GM23248 (cell line): Measurements from ENCODE around the gene NFKBIB. TPM values are rescaled to one million over a fixed set of nuclear protein-coding genes. Genes with fewer than 3 reads are reported as not detected.

Experiments
- DNase-seq: peaks from one replicate; pipeline ENCODE4 v3.0.0-alpha.2; 2015
- H2AFZ ChIP-seq: fragments of 200-600 bp; sonication (generic); 2 replicates; pipeline ENCODE4 v1.6.1; 2016; ENCODE audit warnings: antibody characterized with exemption
- H3F3A ChIP-seq: fragments of 200-600 bp; sonication (generic); 2 replicates; pipeline ENCODE4 v1.6.1; 2016; ENCODE audit warnings: mild to moderate bottlenecking, antibody characterized with exemption, mixed run types; ENCODE audit not compliant: insufficient read depth
- H3K27ac ChIP-seq: fragments of 200-600 bp; sonication (generic); 2 replicates; pipeline ENCODE4 v1.5.1; 2016; ENCODE audit warnings: mild to moderate bottlenecking
- H3K27me3 ChIP-seq: fragments of 200-600 bp; sonication (generic); replicated peaks from 2 replicates; pipeline ENCODE4 v1.6.1; 2016; ENCODE audit warnings: mild to moderate bottlenecking; ENCODE audit not compliant: insufficient read depth
- H3K36me3 ChIP-seq: fragments of 200-600 bp; sonication (generic); 2 replicates; pipeline ENCODE4 v1.6.1; 2016; ENCODE audit warnings: low read depth, mild to moderate bottlenecking
- H3K4me1 ChIP-seq: fragments of 200-600 bp; sonication (generic); 2 replicates; pipeline ENCODE4 v1.6.1; 2016; ENCODE audit warnings: mild to moderate bottlenecking; ENCODE audit not compliant: insufficient read depth
- H3K4me2 ChIP-seq: fragments of 200-600 bp; sonication (generic); one replicate; pipeline ENCODE4 v1.6.1; 2016; ENCODE audit warnings: mild to moderate bottlenecking; ENCODE audit not compliant: unreplicated experiment
- H3K4me3 ChIP-seq: fragments of 200-600 bp; sonication (generic); 2 replicates; pipeline ENCODE4 v1.5.1; 2016; ENCODE audit warnings: mild to moderate bottlenecking
- H3K79me2 ChIP-seq: fragments of 200-600 bp; sonication (generic); 2 replicates; pipeline ENCODE4 v1.6.1; 2016; ENCODE audit warnings: mild to moderate bottlenecking; ENCODE audit not compliant: insufficient read depth
- H3K9ac ChIP-seq: fragments of 200-600 bp; sonication (generic); 2 replicates; pipeline ENCODE4 v1.6.1; 2016; ENCODE audit warnings: mild to moderate bottlenecking
- H3K9me2 ChIP-seq: fragments of 200-600 bp; sonication (generic); 2 replicates; pipeline ENCODE4 v1.6.1; 2016; ENCODE audit warnings: mixed run types, mild to moderate bottlenecking, moderate library complexity; ENCODE audit not compliant: insufficient read depth
- H3K9me3 ChIP-seq: fragments of 200-600 bp; sonication (generic); one replicate; pipeline ENCODE4 v1.6.1; 2017; ENCODE audit warnings: low read depth
- H4K20me1 ChIP-seq: fragments of 200-600 bp; sonication (generic); 2 replicates; pipeline ENCODE4 v1.6.0; 2016; ENCODE audit not compliant: insufficient read depth
- EZH2 ChIP-seq: fragments of 200-600 bp; sonication (generic); IDR thresholded peaks from 2 replicates; pipeline ENCODE4 v1.6.1; 2018; ENCODE audit warnings: antibody characterized with exemption, mild to moderate bottlenecking; ENCODE audit not compliant: insufficient read depth, poor library complexity, severe bottlenecking
- EZH2phosphoT487 ChIP-seq: fragments of 200-600 bp; sonication (generic); IDR thresholded peaks from 2 replicates; pipeline ENCODE4 v1.6.1; 2018; ENCODE audit warnings: antibody characterized with exemption, moderate library complexity, mild to moderate bottlenecking, low read depth; ENCODE audit not compliant: insufficient read depth
- WGBS, 2 experiments: methylation state at CpG; one replicate each; pipeline ENCODE4 v1.1.6; 2015 to 2017; ENCODE audit warnings: low lambda C conversion rate in 2 of 2, low coverage in 1 of 2; ENCODE audit errors: missing lambda C conversion rate in 2 of 2; 5-methylcytosine and 5-hydroxymethylcytosine counted together
- in situ Hi-C: fragments of 300-500 bp; cut with MboI; formaldehyde crosslinking; loops from 2 replicates; pipeline ENCODE4 v1.15.0; 2020
- polyA plus RNA-seq: library from polyadenylated mRNA; unstranded; fragments of >200 nt; fragmentation: Nextera tagmentation; extraction: Ambion mirVana; gene quantifications from 2 replicates; pipeline ENCODE4 v1.2.1, GENCODE V29; 2016
- total RNA-seq: library from RNA; depleted of rRNA; stranded (reverse); fragments of >200 nt; shearing (Covaris generic); gene quantifications from 2 replicates; pipeline ENCODE4 v1.2.3, GENCODE V29; 2014; rRNA removed

NFKBIB gene
- total and polyA plus RNA-seq, 2 experiments from 2014 or later = 12.8 to 18.0 TPM

- Histone ChIP-seq H3K4me3 (no peak overlapping the region), H3K27me3 (no peaks in the 10 kb centered on the region), H3K4me2 (no peak overlapping the region), H3K79me2 (no peaks in the 10 kb centered on the region), H3K9ac (no peak overlapping the region), H3K36me3 (no peaks in the 10 kb centered on the region), H3F3A (no peaks in the 10 kb centered on the region), H3K9me3 (no peaks in the 10 kb centered on the region), H3K9me2 (no peaks in the 10 kb centered on the region), H3K27ac (no peak overlapping the region), H2AFZ (no peak overlapping the region), H4K20me1 (no peaks in the 10 kb centered on the region), H3K4me1 (no peaks in the 10 kb centered on the region)
- 79 to 84% methylated on average over 2 of the region's 2 CpGs for WGBS, 2 experiments
- in situ Hi-C loops = no loop called here
- DNase-seq = no peak
- no peak for TF ChIP-seq EZH2
- TF ChIP-seq EZH2phosphoT487 = no peak
Measured at GRCh38 chr19:38956264-38956663, 56.5 kb downstream of the NFKBIB start.

DNA sequence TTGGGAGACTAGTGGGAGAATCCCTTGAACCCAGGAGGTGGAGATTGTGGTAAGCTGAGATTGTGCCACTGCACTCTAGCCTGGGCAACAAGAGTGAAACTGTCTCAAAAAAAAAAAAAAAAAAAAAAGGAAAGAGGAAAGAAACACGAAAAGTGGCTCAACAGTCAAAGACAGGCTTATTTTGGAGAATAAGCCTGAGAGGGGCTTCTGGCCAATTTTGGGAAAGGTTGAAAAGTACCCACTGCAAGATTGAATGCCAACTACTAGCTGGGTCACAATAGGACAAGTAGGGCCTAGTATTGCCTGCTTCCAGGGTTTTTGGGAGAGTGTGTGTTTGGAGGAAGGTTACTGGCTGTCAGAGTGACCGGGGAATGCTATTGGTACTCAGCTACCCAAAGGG is 58.5 kb downstream of the NFKBIB start:
- Histone ChIP-seq H3K4me2 (no peak overlapping the region), H3K9me3 (no peaks in the 10 kb centered on the region), H4K20me1 (no peaks in the 10 kb centered on the region), H3F3A (peaks cover 8% of the 10 kb centered on the region; the same call in 1 of the 2 replicates), H2AFZ (no peak overlapping the region), H3K4me1 (no peaks in the 10 kb centered on the region), H3K4me3 (no peak overlapping the region), H3K27ac (no peak overlapping the region), H3K27me3 (no peaks in the 10 kb centered on the region), H3K36me3 (no peaks in the 10 kb centered on the region), H3K9ac (no peak overlapping the region), H3K9me2 (no peaks in the 10 kb centered on the region), H3K79me2 (no peaks in the 10 kb centered on the region)
- WGBS, 2 experiments = 92 to 95% methylated on average over 2 of the region's 2 CpGs
- no peak for DNase-seq
- in situ Hi-C loops = no loop called here
- TF ChIP-seq EZH2 (no peak), EZH2phosphoT487 (no peak)

Other genes starting within 250 kb of the NFKBIB start
- 0.11 and 0.89 TPM in 2 replicates for gene CAPN12, start 155.5 kb upstream of the NFKBIB start, total RNA-seq
- 0.21 and 0.30 TPM in 2 replicates for gene CAPN12, start 155.5 kb upstream of the NFKBIB start, polyA plus RNA-seq
- gene LGALS7, start 126.5 kb upstream of the NFKBIB start, total RNA-seq = not detected in 2 replicates
- gene LGALS7, start 126.5 kb upstream of the NFKBIB start, polyA plus RNA-seq = not detected in 2 replicates
- gene LGALS7B, start 110.8 kb upstream of the NFKBIB start, total RNA-seq = not detected in 2 replicates
- gene LGALS7B, start 110.8 kb upstream of the NFKBIB start, polyA plus RNA-seq = not detected in 2 replicates
- not detected in 2 replicates for gene LGALS4, start 87.0 kb upstream of the NFKBIB start, total RNA-seq
- 0.19 TPM in 1 of 2 replicates, not detected in the other for gene LGALS4, start 87.0 kb upstream of the NFKBIB start, polyA plus RNA-seq
- gene ECH1, start 68.2 kb upstream of the NFKBIB start, total RNA-seq = 29.7 and 31.6 TPM in 2 replicates
- gene ECH1, start 68.2 kb upstream of the NFKBIB start, polyA plus RNA-seq = 106 and 107 TPM in 2 replicates
- 208 and 245 TPM in 2 replicates for gene HNRNPL, start 50.0 kb upstream of the NFKBIB start, total RNA-seq
- gene HNRNPL, start 50.0 kb upstream of the NFKBIB start, polyA plus RNA-seq = 123 and 126 TPM in 2 replicates
- 1.0 and 5.8 TPM in 2 replicates for gene RINL, start 21.7 kb upstream of the NFKBIB start, total RNA-seq
- gene RINL, start 21.7 kb upstream of the NFKBIB start, polyA plus RNA-seq = 2.0 and 2.6 TPM in 2 replicates
- gene SIRT2, start 351 bp upstream of the NFKBIB start, total RNA-seq = 57.9 and 64.4 TPM in 2 replicates
- gene SIRT2, start 351 bp upstream of the NFKBIB start, polyA plus RNA-seq = 41.3 and 44.7 TPM in 2 replicates
- not detected in 2 replicates for gene CCER2, start 12.2 kb downstream of the NFKBIB start, total RNA-seq
- gene CCER2, start 12.2 kb downstream of the NFKBIB start, polyA plus RNA-seq = not detected in 2 replicates
- 18.0 and 33.2 TPM in 2 replicates for gene SARS2, start 30.8 kb downstream of the NFKBIB start, total RNA-seq
- gene SARS2, start 30.8 kb downstream of the NFKBIB start, polyA plus RNA-seq = 18.4 and 20.0 TPM in 2 replicates
- 18.8 and 33.5 TPM in 2 replicates for gene MRPS12, start 31.0 kb downstream of the NFKBIB start, total RNA-seq
- 68.9 and 69.6 TPM in 2 replicates for gene MRPS12, start 31.0 kb downstream of the NFKBIB start, polyA plus RNA-seq
- gene FBXO17, start 75.8 kb downstream of the NFKBIB start, total RNA-seq = 36.4 and 47.6 TPM in 2 replicates
- gene FBXO17, start 75.8 kb downstream of the NFKBIB start, polyA plus RNA-seq = 30.3 and 30.9 TPM in 2 replicates
- gene FBXO27, start 132.6 kb downstream of the NFKBIB start, total RNA-seq = 0.54 and 2.8 TPM in 2 replicates
- 2.1 and 4.0 TPM in 2 replicates for gene FBXO27, start 132.6 kb downstream of the NFKBIB start, polyA plus RNA-seq
- not detected in 2 replicates for gene ACP7, start 184.4 kb downstream of the NFKBIB start, total RNA-seq
- 0.30 and 0.47 TPM in 2 replicates for gene ACP7, start 184.4 kb downstream of the NFKBIB start, polyA plus RNA-seq
- 6.8 and 10.9 TPM in 2 replicates for gene PAK4, start 225.8 kb downstream of the NFKBIB start, total RNA-seq
- 20.1 and 21.1 TPM in 2 replicates for gene PAK4, start 225.8 kb downstream of the NFKBIB start, polyA plus RNA-seq